Endothelial cell of umbilical vein (primary cell): ENCODE results near the gene KCNQ1OT1. TPM values are rescaled to one million over a fixed set of nuclear protein-coding genes. Genes with fewer than 3 reads are reported as not detected.

Source experiments
- BruUV-seq: library from RNA; stranded (reverse); fragments of 400-500 nt; replicated peaks from 2 replicates; lab custom pipeline; 2021; lab: Mats Ljungman, UMichigan
- CTCF ChIA-PET: fragments of 300-600, 350-600 bp; sonication (Branson Sonifier 250); formaldehyde crosslinking; loops from one replicate; lab custom pipeline; 2021; ENCODE audit warnings: antibody characterized with exemption, inconsistent platforms; lab: Charles Lee
- POLR2A ChIA-PET: fragments of 300-600, 350-600 bp; sonication (Branson Sonifier 250); formaldehyde crosslinking; loops from one replicate; lab custom pipeline; 2021; ENCODE audit warnings: antibody characterized with exemption, inconsistent platforms; lab: Charles Lee
- DNase-seq: peaks from one replicate; pipeline ENCODE4 v3.0.0-alpha.2; 2011; ENCODE audit warnings: low read depth, low spot score
- FAIRE-seq: peaks from 2 replicates; lab custom pipeline; 2011; peaks lifted over from hg19 to GRCh38; lab: Jason Lieb, UNC
- H2AFZ ChIP-seq: 2 replicates; pipeline ENCODE4 v1.6.0; 2012; ENCODE audit warnings: low read depth, low read length, control low read depth, inconsistent platforms
- H3K27ac ChIP-seq: 2 replicates; pipeline ENCODE4 v1.5.1; 2011; ENCODE audit warnings: low read depth, mild to moderate bottlenecking, control low read depth, low read length, moderate library complexity; ENCODE audit not compliant: insufficient read depth
- H3K27me3 ChIP-seq, 2 experiments: 2 replicates each; pipeline versions ENCODE4 v1.6.0 to v1.6.1; 2011; ENCODE audit warnings: low read length in 2 of 2, mixed read lengths in 1 of 2; ENCODE audit not compliant: control insufficient read depth in 2 of 2, insufficient read depth in 2 of 2
- H3K36me3 ChIP-seq, 2 experiments: 2 replicates in 1 of 2; 3 replicates in 1 of 2; pipeline ENCODE4 v1.5.1; 2011; ENCODE audit warnings: low read length in 2 of 2, mild to moderate bottlenecking in 1 of 2, moderate library complexity in 1 of 2; ENCODE audit not compliant: control insufficient read depth in 2 of 2, insufficient read depth in 2 of 2; ENCODE audit errors: extremely low read depth in 1 of 2
- H3K4me1 ChIP-seq: 3 replicates; pipeline ENCODE4 v1.5.1; 2011; ENCODE audit warnings: mild to moderate bottlenecking, low read length; ENCODE audit not compliant: control insufficient read depth, insufficient read depth; ENCODE audit errors: extremely low read depth
- H3K4me2 ChIP-seq: 2 replicates; pipeline ENCODE4 v1.6.1; 2011; ENCODE audit warnings: low read length, control low read depth, mixed read lengths; ENCODE audit not compliant: insufficient read depth
- H3K4me3 ChIP-seq, 3 experiments: fragments of 200-600 bp in 1 of 3; sonication (generic), shearing (Covaris generic) in 1 of 3; replicated peaks in 1 of 3; 2 replicates each; pipeline ENCODE4 v1.5.1; 2011 to 2016; ENCODE audit warnings: control low read depth in 3 of 3, low read length in 3 of 3, mild to moderate bottlenecking in 2 of 3, inconsistent platforms in 1 of 3, low read depth in 1 of 3, moderate library complexity in 1 of 3; ENCODE audit not compliant: insufficient read depth in 1 of 3
- H3K79me2 ChIP-seq: 2 replicates; pipeline ENCODE4 v1.6.0; 2012; ENCODE audit warnings: low read length, inconsistent platforms; ENCODE audit not compliant: control insufficient read depth, insufficient read depth
- H3K9ac ChIP-seq: replicated peaks from 2 replicates; pipeline ENCODE3; 2011; ENCODE audit warnings: low read length, control low read depth; ENCODE audit not compliant: insufficient read depth; ENCODE audit errors: extremely low read depth
- H3K9me1 ChIP-seq: replicated peaks from 3 replicates; pipeline ENCODE4 v1.6.0; 2011; ENCODE audit warnings: mild to moderate bottlenecking, low read length; ENCODE audit not compliant: control insufficient read depth, insufficient read depth; ENCODE audit errors: extremely low read depth
- H3K9me3 ChIP-seq: replicated peaks from 2 replicates; pipeline ENCODE4 v1.5.1; 2012; ENCODE audit warnings: low read length, inconsistent platforms; ENCODE audit not compliant: control insufficient read depth, insufficient read depth
- H4K20me1 ChIP-seq: replicated peaks from 2 replicates; pipeline ENCODE3; 2011; ENCODE audit warnings: mild to moderate bottlenecking, low read length; ENCODE audit not compliant: control insufficient read depth, insufficient read depth; ENCODE audit errors: extremely low read depth
- CTCF ChIP-seq, 2 donors: IDR thresholded peaks; 1 replicate in 1 of 2; 2 replicates in 1 of 2; pipeline ENCODE4 v1.5.1; 2011; ENCODE audit warnings: low read length in 2 of 2, mild to moderate bottlenecking in 2 of 2, moderate library complexity in 2 of 2, control low read depth in 1 of 2, inconsistent platforms in 1 of 2, low read depth in 1 of 2; ENCODE audit not compliant: insufficient read depth in 1 of 2; ENCODE audit errors: extremely low read depth in 1 of 2
- FOS ChIP-seq: IDR thresholded peaks from 2 replicates; pipeline ENCODE4 v1.6.1; 2011; ENCODE audit warnings: mild to moderate bottlenecking, low read length, moderate library complexity, borderline replicate concordance; ENCODE audit not compliant: insufficient read depth
- GATA2 ChIP-seq: IDR thresholded peaks from 2 replicates; pipeline ENCODE4 v1.7.0; 2011; ENCODE audit warnings: low read depth, mild to moderate bottlenecking, moderate library complexity, mixed read lengths, low read length; ENCODE audit not compliant: insufficient read length, insufficient read depth
- JUN ChIP-seq: IDR thresholded peaks from 2 replicates; pipeline ENCODE4 v1.6.1; 2011; ENCODE audit warnings: borderline replicate concordance, low read depth; ENCODE audit not compliant: insufficient read length, insufficient read depth
- MAX ChIP-seq: IDR thresholded peaks from 2 replicates; pipeline ENCODE4 v1.6.1; 2011; ENCODE audit not compliant: insufficient read depth, insufficient read length
- MYC ChIP-seq: IDR thresholded peaks from one replicate; pipeline ENCODE4 v1.6.1; 2011; ENCODE audit warnings: mild to moderate bottlenecking, low read depth, low read length
- POLR2A ChIP-seq: IDR thresholded peaks from 2 replicates; pipeline ENCODE4 v1.6.1; 2012; ENCODE audit warnings: low read depth, mild to moderate bottlenecking, control low read depth, low read length
- POLR2AphosphoS5 ChIP-seq: IDR thresholded peaks from 2 replicates; pipeline ENCODE4 v1.6.1; 2012; ENCODE audit warnings: low read depth, mild to moderate bottlenecking, control low read depth, low read length, moderate library complexity; ENCODE audit not compliant: insufficient read depth
- dilution Hi-C: fragments of 300-500 bp; cut with MboI; formaldehyde crosslinking; loops from one replicate; pipeline ENCODE4 v1.15.0; 2019; ENCODE audit warnings: low sequenced_read_pairs; ENCODE audit not compliant: extremely low pct_ligation_motif_present
- intact Hi-C: fragments of 100-400 bp; cut with micrococcal nuclease; formaldehyde crosslinking; loops from one replicate; pipeline ENCODE4 v1.10.0; 2022
- polyA plus RNA-seq, 4 experiments: library from polyadenylated mRNA; depleted of rRNA in 3 of 4; stranded (reverse) in 3 of 4; unstranded in 1 of 4; fragments of >200 nt; gene quantifications; 2 replicates each; pipeline versions ENCODE4 v1.2.1 to v1.2.3, GENCODE V29; 2011 to 2012; ENCODE audit warnings: missing spikeins in 1 of 4
- total RNA-seq: library from RNA; stranded (reverse); gene quantifications from 2 replicates; pipeline ENCODE4 v1.2.3, GENCODE V29; 2021

The KCNQ1OT1 gene
- total and polyA plus RNA-seq, 2 donors (not counting 3 experiments of a cell fraction or from before 2014, with no cell fraction given): 0.11 to 1.8 TPM

GRCh38 chr11:2625183-2625582 lies 74.6 kb downstream of the KCNQ1OT1 start:
- POLR2A ChIA-PET: no interaction called here
- Histone ChIP-seq H3K4me1 (no peaks in the 10 kb centered on the region), H3K79me2 (no peaks in the 10 kb centered on the region), H3K4me3 (no peak overlapping the region), H3K9me3 (no peaks in the 10 kb centered on the region), H3K4me2 (no peak overlapping the region), H3K9ac (no peak overlapping the region), H3K9me1 (no peaks in the 10 kb centered on the region), H3K36me3 (no peaks in the 10 kb centered on the region), H2AFZ (no peak overlapping the region), H4K20me1 (no peaks in the 10 kb centered on the region), H3K27me3 (peaks cover 1 to 5% of the 10 kb centered on the region in 2 experiments), H3K27ac (no peak overlapping the region)
- intact Hi-C loops (no loop called here), dilution Hi-C loops (no loop called here)
- CTCF ChIA-PET: no interaction called here
- BruUV-seq: no TSS peak
- no peak for TF ChIP-seq POLR2A
- TF ChIP-seq FOS: no peak
- TF ChIP-seq POLR2AphosphoS5: no peak
- no peak for TF ChIP-seq MAX
- TF ChIP-seq MYC: no peak
- TF ChIP-seq GATA2: no peak
- no peak for TF ChIP-seq JUN
- no peak for TF ChIP-seq CTCF (IDR thresholded peaks at IDR 0.05; ENCODE audit: extremely low read depth in 1 of 2, insufficient read depth in 1 of 2, low read depth in 1 of 2, low read length in 2 of 2)
- FAIRE-seq (no peak), DNase-seq (no peak)
